ENCODE data around the gene RPH3AL.
"Not testable (repeated sequence)": the region's sequence is repeated elsewhere in the genome, so short reads cannot be mapped to it uniquely, and the experiment has no call there.

RPH3AL gene

GRCh38 chr17:238071-238963 lies 114.3 kb downstream of the RPH3AL start:
- no peaks in the 10 kb centered on the region for H3K4me1 Mint-ChIP-seq (ENCODE audit: low read depth)
- H3K27me3 Mint-ChIP-seq = no peaks in the 10 kb centered on the region
- H3K4me3 Mint-ChIP-seq = no peak overlapping the region
- no peak overlapping the region for H3K27ac Mint-ChIP-seq
- no peaks in the 10 kb centered on the region for H3K36me3 Mint-ChIP-seq (ENCODE audit: low read depth)
- no peaks in the 10 kb centered on the region for H3K9me3 Mint-ChIP-seq

- H3K36me3 Mint-ChIP-seq (ENCODE audit: low read depth) = no peaks in the 10 kb centered on the region
- H3K9me3 Mint-ChIP-seq = no peaks in the 10 kb centered on the region
- no peak overlapping the region for H3K4me3 Mint-ChIP-seq
- H3K4me1 Mint-ChIP-seq (ENCODE audit: low read depth) = no peaks in the 10 kb centered on the region
- H3K27me3 Mint-ChIP-seq = no peaks in the 10 kb centered on the region
- H3K27ac Mint-ChIP-seq = no peak overlapping the region
Observed at GRCh38 chr17:237406-237955, 115.1 kb downstream of the RPH3AL start.

- no peak overlapping the region for H3K27ac Mint-ChIP-seq
Observed at GRCh38 chr17:236641-237405, 115.8 kb downstream of the RPH3AL start.

DNA sequence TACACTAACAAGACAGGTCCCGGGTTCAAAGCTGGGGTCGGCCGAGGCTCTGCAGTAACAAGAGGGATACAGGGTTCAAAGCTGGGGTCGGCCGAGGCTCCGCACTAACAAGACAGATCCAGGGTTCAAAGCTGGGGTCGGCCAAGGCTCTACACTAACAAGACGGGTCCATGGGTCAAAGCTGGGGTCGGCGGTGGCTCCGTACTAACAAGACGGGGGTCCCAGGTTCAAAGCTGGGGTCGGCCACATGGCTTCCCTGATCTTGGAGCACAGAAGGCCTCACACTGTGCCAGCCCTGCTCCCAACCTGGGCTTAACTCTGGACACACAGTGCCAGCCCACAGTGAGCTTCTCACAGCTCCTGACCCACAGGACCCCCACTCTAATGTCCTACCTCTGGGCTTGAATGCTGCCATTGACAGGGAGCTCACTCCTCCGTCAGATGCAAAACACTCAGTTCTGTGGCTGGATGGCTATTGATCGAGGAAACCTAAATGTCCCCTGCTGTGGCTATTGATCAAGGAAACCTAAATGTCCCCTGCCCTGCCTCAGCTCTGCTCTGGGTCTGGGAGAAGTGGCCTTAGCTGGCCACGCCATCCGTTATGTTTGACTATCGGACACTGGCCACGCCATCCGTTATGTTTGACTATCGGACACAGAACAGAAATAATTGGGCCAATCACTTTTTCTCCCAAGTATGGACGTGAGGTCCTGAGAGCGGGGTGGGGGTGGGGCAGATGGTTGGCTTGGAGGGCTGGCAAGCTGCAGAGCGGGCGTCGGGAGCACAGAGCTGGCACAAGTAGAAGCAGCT lies 116.6 kb downstream of the RPH3AL start:
- H3K4me3 Mint-ChIP-seq = no peak overlapping the region
- H3K27ac Mint-ChIP-seq = no peak overlapping the region
- H3K9me3 Mint-ChIP-seq = no peaks in the 10 kb centered on the region
- H3K4me1 Mint-ChIP-seq (ENCODE audit: low read depth) = no peaks in the 10 kb centered on the region
- no peaks in the 10 kb centered on the region for H3K27me3 Mint-ChIP-seq
- H3K36me3 Mint-ChIP-seq (ENCODE audit: low read depth) = no peaks in the 10 kb centered on the region

More at GRCh38 chr17:236641-237405, 115.8 kb downstream of the RPH3AL start:
- Mint-ChIP-seq H3K36me3 (ENCODE audit: low read depth) (no peaks in the 10 kb centered on the region), H3K27me3 (no peaks in the 10 kb centered on the region), H3K4me1 (ENCODE audit: low read depth) (no peaks in the 10 kb centered on the region), H3K9me3 (no peaks in the 10 kb centered on the region), H3K4me3 (no peak overlapping the region)

- H3K27me3 Mint-ChIP-seq; H3K4me1 Mint-ChIP-seq (ENCODE audit: low read depth); H3K9me3 Mint-ChIP-seq; H3K36me3 Mint-ChIP-seq (ENCODE audit: low read depth); H3K27ac Mint-ChIP-seq; H3K4me3 Mint-ChIP-seq: not testable (repeated sequence)
Observed at GRCh38 chr17:234994-235830, 117.4 kb downstream of the RPH3AL start.

- H3K4me3 Mint-ChIP-seq; H3K27ac Mint-ChIP-seq; H3K36me3 Mint-ChIP-seq (ENCODE audit: low read depth); H3K27me3 Mint-ChIP-seq; H3K9me3 Mint-ChIP-seq; H3K4me1 Mint-ChIP-seq (ENCODE audit: low read depth): not testable (repeated sequence)
Observed at GRCh38 chr17:234163-234993, 118.2 kb downstream of the RPH3AL start.

DNA sequence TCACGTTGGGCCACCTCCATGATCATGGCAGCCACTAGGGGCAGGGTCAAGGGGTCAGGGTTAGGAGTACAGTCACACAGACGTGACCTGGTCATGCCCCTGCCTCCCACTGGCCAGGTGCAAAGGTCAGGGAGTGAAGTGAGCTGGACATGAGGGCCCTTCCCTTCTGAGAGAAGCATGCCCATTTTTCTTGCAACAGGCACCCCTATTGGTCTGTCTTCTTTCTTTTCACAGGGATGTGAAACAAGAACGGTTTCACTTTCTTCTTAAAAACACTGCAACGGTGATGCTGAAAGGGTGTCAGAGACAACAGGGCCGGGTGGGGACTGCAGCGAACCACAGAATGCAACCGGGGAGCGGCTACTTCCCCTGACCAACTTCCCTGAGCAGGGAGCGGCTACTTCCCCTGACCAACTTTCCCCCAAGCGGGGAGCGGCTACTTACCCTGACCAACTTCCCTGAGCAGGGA lies 119.1 kb downstream of the RPH3AL start:
- no peaks in the 10 kb centered on the region for H3K36me3 Mint-ChIP-seq (ENCODE audit: low read depth)
- H3K9me3 Mint-ChIP-seq = no peaks in the 10 kb centered on the region
- no peak overlapping the region for H3K4me3 Mint-ChIP-seq
- no peaks in the 10 kb centered on the region for H3K4me1 Mint-ChIP-seq (ENCODE audit: low read depth)
- H3K27ac Mint-ChIP-seq = no peak overlapping the region
- no peaks in the 10 kb centered on the region for H3K27me3 Mint-ChIP-seq

GRCh38 chr17:231966-232807 lies 120.4 kb downstream of the RPH3AL start:
- Mint-ChIP-seq H3K27ac (no peak overlapping the region), H3K27me3 (no peaks in the 10 kb centered on the region), H3K9me3 (no peaks in the 10 kb centered on the region), H3K4me1 (ENCODE audit: low read depth) (no peaks in the 10 kb centered on the region), H3K4me3 (no peak overlapping the region), H3K36me3 (ENCODE audit: low read depth) (no peaks in the 10 kb centered on the region)

DNA sequence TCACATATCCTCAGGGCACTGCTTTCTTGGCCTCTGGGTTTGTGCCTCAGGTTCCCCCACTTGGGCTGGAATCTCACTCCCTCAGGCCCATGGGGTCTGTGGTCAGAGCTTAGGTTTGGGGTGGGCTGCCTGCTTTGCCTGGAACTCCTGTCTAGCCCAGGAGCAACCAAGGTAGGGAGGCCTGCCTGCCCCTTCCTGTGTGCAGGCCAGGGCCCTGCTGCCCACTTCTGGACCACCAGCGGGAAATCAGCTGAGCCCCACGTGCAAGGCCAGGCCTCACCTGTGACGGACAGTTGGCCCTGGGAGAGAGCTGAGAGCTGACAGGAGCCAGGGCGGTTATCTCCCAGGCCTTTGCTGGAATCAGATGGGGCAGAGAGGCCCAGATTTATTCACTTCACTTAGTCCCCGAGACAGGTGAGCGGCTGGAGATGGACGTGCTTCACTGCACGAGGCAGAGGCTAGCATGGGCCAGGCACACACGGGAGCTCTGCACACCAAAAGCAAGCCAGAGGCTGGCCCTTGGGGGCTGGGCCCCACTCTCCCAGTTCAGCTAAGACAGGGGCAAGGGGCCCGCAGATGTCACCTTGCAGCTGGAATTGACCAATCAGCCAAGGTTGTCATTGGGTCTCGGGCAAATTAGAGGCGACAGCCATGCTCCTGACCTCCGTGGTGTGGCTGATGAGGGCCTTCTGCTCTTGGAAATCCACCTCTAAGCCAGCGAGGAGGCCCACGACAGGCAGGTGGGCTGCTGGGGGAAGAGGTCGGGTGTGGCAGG lies 121.2 kb downstream of the RPH3AL start:
- Mint-ChIP-seq H3K27ac (no peak overlapping the region), H3K4me3 (no peak overlapping the region)

GRCh38 chr17:230395-230770 lies 122.2 kb downstream of the RPH3AL start:
- Mint-ChIP-seq H3K27me3 (no peaks in the 10 kb centered on the region), H3K4me1 (ENCODE audit: low read depth) (no peaks in the 10 kb centered on the region)

More for the DNA sequence above, 121.2 kb downstream of the RPH3AL start:
- Mint-ChIP-seq H3K27me3 (no peaks in the 10 kb centered on the region), H3K36me3 (ENCODE audit: low read depth) (no peaks in the 10 kb centered on the region), H3K9me3 (no peaks in the 10 kb centered on the region), H3K4me1 (ENCODE audit: low read depth) (no peaks in the 10 kb centered on the region)

DNA sequence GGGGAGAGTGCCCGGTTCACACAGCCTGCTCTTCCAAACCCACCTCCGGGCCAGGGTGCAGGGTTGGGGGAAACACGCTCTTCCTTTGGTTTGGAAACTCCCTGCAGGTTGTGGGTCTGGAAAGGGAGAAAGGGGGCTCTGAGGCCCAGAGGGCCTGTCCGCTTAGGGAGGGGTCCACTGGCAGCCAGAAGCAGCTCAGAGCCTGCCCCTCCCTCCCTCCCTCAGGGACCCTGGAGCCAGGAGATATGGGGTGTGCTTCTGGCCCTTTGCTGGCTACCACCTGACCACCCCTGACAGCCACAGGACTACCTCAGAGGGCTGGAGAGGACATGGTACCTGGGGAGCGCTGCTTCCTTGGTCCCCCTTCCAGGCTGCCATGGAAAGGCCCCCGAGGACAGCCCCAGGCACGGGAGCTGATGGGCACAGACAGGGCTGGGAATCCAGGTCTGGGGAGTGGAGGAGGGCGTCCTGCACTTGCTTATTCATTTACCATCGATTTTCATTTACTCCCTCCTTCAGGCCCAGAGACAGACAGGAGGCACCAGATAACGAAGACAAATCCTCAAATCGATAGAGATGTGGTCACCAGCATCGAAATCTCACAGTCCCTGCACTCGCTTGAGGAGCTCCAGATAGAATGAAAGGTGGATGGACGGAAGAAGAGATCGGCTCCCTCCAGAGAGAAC lies 122.8 kb downstream of the RPH3AL start:
- H3K27me3 Mint-ChIP-seq = no peaks in the 10 kb centered on the region
- no peaks in the 10 kb centered on the region for H3K9me3 Mint-ChIP-seq
- no peak overlapping the region for H3K4me3 Mint-ChIP-seq
- H3K36me3 Mint-ChIP-seq (ENCODE audit: low read depth) = no peaks in the 10 kb centered on the region
- no peaks in the 10 kb centered on the region for H3K4me1 Mint-ChIP-seq (ENCODE audit: low read depth)
- H3K27ac Mint-ChIP-seq = no peak overlapping the region

More at GRCh38 chr17:230395-230770, 122.2 kb downstream of the RPH3AL start:
- no peaks in the 10 kb centered on the region for H3K36me3 Mint-ChIP-seq (ENCODE audit: low read depth)
- H3K9me3 Mint-ChIP-seq = no peaks in the 10 kb centered on the region
- no peak overlapping the region for H3K27ac Mint-ChIP-seq
- H3K4me3 Mint-ChIP-seq = no peak overlapping the region
